Trophoblast cell (in vitro differentiated cells and primary cell): ENCODE measurements around the gene LPP.

ENCODE experiments used
- DNase-seq, 2 donors: peaks; one replicate each; pipeline ENCODE4 v3.0.0-alpha.2; 2016
- H2AFZ ChIP-seq: 2 replicates; pipeline ENCODE4 v1.6.1; 2013; ENCODE audit warnings: low read length, moderate library complexity, mild to moderate bottlenecking; ENCODE audit not compliant: insufficient read depth, poor library complexity
- H2AK5ac ChIP-seq: 2 replicates; pipeline ENCODE4 v1.6.1; 2013; ENCODE audit warnings: mild to moderate bottlenecking, low read length
- H2BK120ac ChIP-seq: 2 replicates; pipeline ENCODE4 v1.6.1; 2013; ENCODE audit warnings: low read length, mild to moderate bottlenecking, moderate library complexity; ENCODE audit not compliant: insufficient read depth, poor library complexity
- H2BK12ac ChIP-seq: 2 replicates; pipeline ENCODE4 v1.6.1; 2013; ENCODE audit warnings: mild to moderate bottlenecking, low read length, moderate library complexity
- H2BK5ac ChIP-seq: 2 replicates; pipeline ENCODE4 v1.6.1; 2013; ENCODE audit warnings: low read length, low read depth, moderate library complexity, mild to moderate bottlenecking; ENCODE audit not compliant: poor library complexity
- H3K14ac ChIP-seq: 2 replicates; pipeline ENCODE4 v1.6.1; 2013; ENCODE audit warnings: mild to moderate bottlenecking, low read length
- H3K18ac ChIP-seq: 2 replicates; pipeline ENCODE4 v1.6.1; 2013; ENCODE audit warnings: mild to moderate bottlenecking, low read length
- H3K23ac ChIP-seq: 2 replicates; pipeline ENCODE4 v1.6.1; 2013; ENCODE audit warnings: low read length
- H3K27ac ChIP-seq: 2 replicates; pipeline ENCODE4 v1.5.1; 2013; ENCODE audit warnings: low read depth, mild to moderate bottlenecking, inconsistent platforms, low read length, moderate library complexity
- H3K27me3 ChIP-seq: 2 replicates; pipeline ENCODE4 v1.6.1; 2013; ENCODE audit warnings: inconsistent platforms, mild to moderate bottlenecking, low read length, moderate library complexity; ENCODE audit not compliant: insufficient read depth
- H3K36me3 ChIP-seq, 2 experiments: 1 replicate in 1 of 2; 2 replicates in 1 of 2; pipeline ENCODE4 v1.6.1; 2013; ENCODE audit warnings: low read length in 2 of 2, mild to moderate bottlenecking in 2 of 2, moderate library complexity in 1 of 2; ENCODE audit not compliant: insufficient read depth in 2 of 2, control insufficient read depth in 1 of 2
- H3K4ac ChIP-seq: 2 replicates; pipeline ENCODE4 v1.6.1; 2013; ENCODE audit warnings: low read depth, mild to moderate bottlenecking, low read length, moderate library complexity
- H3K4me1 ChIP-seq, 2 experiments: 1 replicate in 1 of 2; 2 replicates in 1 of 2; pipeline ENCODE4 v1.6.1; 2013; ENCODE audit warnings: low read length in 2 of 2, mild to moderate bottlenecking in 2 of 2, moderate library complexity in 1 of 2; ENCODE audit not compliant: insufficient read depth in 2 of 2, control insufficient read depth in 1 of 2
- H3K4me2 ChIP-seq: 2 replicates; pipeline ENCODE4 v1.6.1; 2013; ENCODE audit warnings: inconsistent platforms, mild to moderate bottlenecking, low read length, moderate library complexity
- H3K4me3 ChIP-seq: 2 replicates; pipeline ENCODE4 v1.5.1; 2013; ENCODE audit warnings: mild to moderate bottlenecking, low read depth, low read length, inconsistent platforms
- H3K79me1 ChIP-seq: one replicate; pipeline ENCODE4 v1.6.1; 2013; ENCODE audit warnings: low read length
- H3K79me2 ChIP-seq: 2 replicates; pipeline ENCODE4 v1.6.1; 2013; ENCODE audit warnings: low read length, mild to moderate bottlenecking; ENCODE audit not compliant: control insufficient read depth, insufficient read depth, poor library complexity
- H3K9ac ChIP-seq: 2 replicates; pipeline ENCODE4 v1.6.1; 2013; ENCODE audit warnings: mild to moderate bottlenecking, low read length
- H3K9me3 ChIP-seq: 2 replicates; pipeline ENCODE4 v1.6.1; 2013; ENCODE audit warnings: low read depth, mild to moderate bottlenecking, control low read depth, inconsistent platforms, low read length; ENCODE audit not compliant: insufficient read depth
- H4K12ac ChIP-seq: 2 replicates; pipeline ENCODE4 v1.6.1; 2013; ENCODE audit warnings: low read depth, mild to moderate bottlenecking, low read length, moderate library complexity
- H4K8ac ChIP-seq: 2 replicates; pipeline ENCODE4 v1.6.1; 2013; ENCODE audit warnings: low read depth, mild to moderate bottlenecking, low read length, moderate library complexity
- H4K91ac ChIP-seq: one replicate; pipeline ENCODE4 v1.6.1; 2013; ENCODE audit warnings: low read depth, mild to moderate bottlenecking, low read length, moderate library complexity
- WGBS: extraction: QIAGEN DNeasy Blood & Tissue Kit; methylation state at CpG from one replicate; pipeline ENCODE4 v1.1.7; 2013; ENCODE audit warnings: missing lambda C conversion rate; ENCODE audit not compliant: insufficient read length, insufficient coverage; ENCODE audit errors: extremely low coverage; 5-methylcytosine and 5-hydroxymethylcytosine counted together

LPP gene

GRCh38 chr3:188788621-188789081 is 634.7 kb downstream of the LPP start:
- Histone ChIP-seq H3K27ac (no peak overlapping the region), H3K9ac (no peak overlapping the region), H4K91ac (no peak overlapping the region), H2BK5ac (no peak overlapping the region), H3K36me3 (no peaks in the 10 kb centered on the region), H2BK120ac (no peak overlapping the region), H3K18ac (no peak overlapping the region), H2AK5ac (no peak overlapping the region), H3K79me1 (no peaks in the 10 kb centered on the region), H3K79me2 (no peaks in the 10 kb centered on the region), H3K4me1 (no peaks in the 10 kb centered on the region), H3K9me3 (no peaks in the 10 kb centered on the region), H3K23ac (no peak overlapping the region), H4K8ac (no peak overlapping the region), H3K14ac (no peak overlapping the region), H2BK12ac (no peak overlapping the region), H3K4me2 (no peak overlapping the region), H3K27me3 (no peaks in the 10 kb centered on the region), H4K12ac (no peak overlapping the region), H3K4me3 (no peak overlapping the region), H2AFZ (no peak overlapping the region), H3K4ac (no peak overlapping the region)
- no CpG with 5 or more reads among the region's 5 CpGs for WGBS
- peak; percentile 19 to 30 for DNase-seq

- Histone ChIP-seq H3K27ac (no peak overlapping the region), H3K9me3 (no peaks in the 10 kb centered on the region), H2BK120ac (no peak overlapping the region), H3K23ac (no peak overlapping the region), H3K4ac (no peak overlapping the region), H3K79me1 (no peaks in the 10 kb centered on the region), H4K8ac (no peak overlapping the region), H3K27me3 (no peaks in the 10 kb centered on the region), H2AFZ (no peak overlapping the region), H4K12ac (no peak overlapping the region), H3K36me3 (no peaks in the 10 kb centered on the region), H3K18ac (no peak overlapping the region), H3K79me2 (no peaks in the 10 kb centered on the region), H3K14ac (no peak overlapping the region), H2AK5ac (no peak overlapping the region), H4K91ac (no peak overlapping the region), H3K4me1 (no peaks in the 10 kb centered on the region), H2BK5ac (no peak overlapping the region), H2BK12ac (no peak overlapping the region), H3K4me2 (no peak overlapping the region), H3K4me3 (no peak overlapping the region), H3K9ac (no peak overlapping the region)
- peak in 1 of 2 donors; percentile 1 for DNase-seq
- no CpG with 5 or more reads among the region's 4 CpGs for WGBS
Observed at GRCh38 chr3:188789251-188789650, 635.3 kb downstream of the LPP start.

- Histone ChIP-seq H2BK120ac (no peak overlapping the region), H3K4me2 (no peak overlapping the region), H4K8ac (no peak overlapping the region), H2BK5ac (no peak overlapping the region), H3K36me3 (no peaks in the 10 kb centered on the region), H2AFZ (no peak overlapping the region), H3K79me1 (no peaks in the 10 kb centered on the region), H3K27me3 (no peaks in the 10 kb centered on the region), H3K79me2 (no peaks in the 10 kb centered on the region), H3K9ac (no peak overlapping the region), H3K27ac (no peak overlapping the region), H3K4me3 (no peak overlapping the region), H2AK5ac (no peak overlapping the region), H4K91ac (no peak overlapping the region), H2BK12ac (no peak overlapping the region), H3K9me3 (no peaks in the 10 kb centered on the region), H3K4ac (no peak overlapping the region), H3K4me1 (peaks cover 0 to 3% of the 10 kb centered on the region in 2 experiments), H3K23ac (no peak overlapping the region), H4K12ac (no peak overlapping the region), H3K14ac (no peak overlapping the region), H3K18ac (no peak overlapping the region)
- no peak for DNase-seq
- no CpG with 5 or more reads among the region's 4 CpGs for WGBS
Observed at GRCh38 chr3:188791311-188791710, 637.4 kb downstream of the LPP start.

GRCh38 chr3:188792793-188793192 is 638.8 kb downstream of the LPP start:
- WGBS, result no CpG with 5 or more reads among the region's 6 CpGs
- Histone ChIP-seq H2BK5ac (no peak overlapping the region), H3K27ac (no peak overlapping the region), H3K27me3 (no peaks in the 10 kb centered on the region), H4K8ac (no peak overlapping the region), H2AFZ (no peak overlapping the region), H3K18ac (no peak overlapping the region), H2BK120ac (no peak overlapping the region), H4K12ac (no peak overlapping the region), H2BK12ac (no peak overlapping the region), H3K79me1 (no peaks in the 10 kb centered on the region), H3K23ac (no peak overlapping the region), H3K79me2 (no peaks in the 10 kb centered on the region), H2AK5ac (no peak overlapping the region), H3K36me3 (no peaks in the 10 kb centered on the region), H4K91ac (no peak overlapping the region), H3K9me3 (no peaks in the 10 kb centered on the region), H3K4ac (no peak overlapping the region), H3K4me3 (no peak overlapping the region), H3K4me1 (peaks cover 0 to 4% of the 10 kb centered on the region in 2 experiments), H3K9ac (no peak overlapping the region), H3K14ac (no peak overlapping the region), H3K4me2 (no peak overlapping the region)
- DNase-seq, result peak in 1 of 2 donors; percentile 6
